B cell (primary cell): ENCODE measurements around the gene NEUROD4. TPM values are rescaled to one million over a fixed set of nuclear protein-coding genes. Genes with fewer than 3 reads are reported as not detected.

Experiments used
- ATAC-seq: fragments of 200-7000 bp; cut with Tn5 transposase; one replicate; pipeline ENCODE4 v1.10.0; 2021; ENCODE audit warnings: low read depth, mild to moderate bottlenecking, moderate number of reproducible peaks, moderate library complexity
- CTCF ChIA-PET: fragments of 350-600 bp; sonication (Branson Sonifier 250); formaldehyde crosslinking; loops from one replicate; lab custom pipeline; 2021; ENCODE audit warnings: antibody characterized with exemption, inconsistent platforms; lab: Charles Lee
- POLR2A ChIA-PET: fragments of 350-600 bp; sonication (Branson Sonifier 250); formaldehyde crosslinking; loops from one replicate; lab custom pipeline; 2021; ENCODE audit warnings: antibody characterized with exemption; lab: Charles Lee
- DNase-seq: peaks from one replicate; pipeline ENCODE4 v3.0.0; 2013
- H2AFZ ChIP-seq: 2 replicates; pipeline ENCODE4 v1.6.1; 2012; ENCODE audit warnings: mild to moderate bottlenecking, low read depth, low read length; ENCODE audit not compliant: insufficient read depth, poor library complexity, severe bottlenecking
- H3K27ac ChIP-seq, 2 donors: 1 replicate in 1 of 2; 2 replicates in 1 of 2; pipeline ENCODE4 v1.5.1; 2012 to 2013; ENCODE audit warnings: low read length in 2 of 2, mild to moderate bottlenecking in 2 of 2, moderate library complexity in 1 of 2
- H3K27me3 ChIP-seq, 4 experiments: fragments of 200-600 bp in 1 of 4; sonication (generic) in 1 of 4; replicated peaks in 1 of 4; 1 replicate in 2 of 4; 2 replicates in 2 of 4; pipeline versions ENCODE4 v1.6.1 to v1.7.0; 2013 to 2016; ENCODE audit warnings: low read length in 3 of 4, mild to moderate bottlenecking in 2 of 4, mixed read lengths in 1 of 4, moderate library complexity in 1 of 4; ENCODE audit not compliant: insufficient read depth in 4 of 4, control insufficient read depth in 3 of 4; ENCODE audit errors: control extremely low read depth in 1 of 4
- H3K36me3 ChIP-seq, 2 experiments: replicated peaks in 1 of 2; 1 replicate in 1 of 2; 2 replicates in 1 of 2; pipeline versions ENCODE4 v1.6.1 to v1.7.1; 2013; ENCODE audit warnings: low read length in 1 of 2; ENCODE audit not compliant: insufficient read depth in 2 of 2, control insufficient read depth in 1 of 2; ENCODE audit errors: control extremely low read depth in 1 of 2, extremely low read depth in 1 of 2
- H3K4me1 ChIP-seq, 2 donors: fragments of 200-600 bp in 1 of 2; sonication (generic) in 1 of 2; 1 replicate in 1 of 2; 2 replicates in 1 of 2; pipeline versions ENCODE4 v1.5.1 to v1.6.1; 2013 to 2017; ENCODE audit warnings: low read length in 2 of 2; ENCODE audit not compliant: control insufficient read depth in 2 of 2, insufficient read depth in 2 of 2
- H3K4me2 ChIP-seq: replicated peaks from 2 replicates; pipeline ENCODE3; 2012; ENCODE audit warnings: mild to moderate bottlenecking, low read depth, low read length; ENCODE audit not compliant: poor library complexity, severe bottlenecking
- H3K4me3 ChIP-seq, 5 experiments: fragments of 200-600 bp in 1 of 5; sonication (generic) in 1 of 5; 1 replicate in 3 of 5; 2 replicates in 2 of 5; pipeline versions ENCODE4 v1.5.1 to v1.7.0; 2011 to 2016; ENCODE audit warnings: low read length in 4 of 5, mild to moderate bottlenecking in 4 of 5, low read depth in 2 of 5, control low read depth in 1 of 5, moderate library complexity in 1 of 5; ENCODE audit not compliant: insufficient read depth in 1 of 5; ENCODE audit errors: control extremely low read depth in 1 of 5, extremely low read depth in 1 of 5
- H3K79me2 ChIP-seq: fragments of 200-600 bp; sonication (generic); one replicate; pipeline ENCODE4 v1.6.0; 2016; ENCODE audit warnings: low read length; ENCODE audit not compliant: control insufficient read depth, insufficient read depth
- H3K9ac ChIP-seq: fragments of 200-600 bp; sonication (generic); 2 replicates; pipeline ENCODE4 v1.6.1; 2017; ENCODE audit warnings: mild to moderate bottlenecking, low read length, moderate library complexity
- H3K9me3 ChIP-seq, 3 donors: one replicate each; pipeline versions ENCODE4 v1.6.1 to v1.7.1; 2013; ENCODE audit warnings: low read length in 2 of 3; ENCODE audit not compliant: control insufficient read depth in 2 of 3, insufficient read depth in 1 of 3; ENCODE audit errors: control extremely low read depth in 1 of 3
- H4K20me1 ChIP-seq: 2 replicates; pipeline ENCODE4 v1.6.0; 2012; ENCODE audit warnings: mild to moderate bottlenecking, low read length; ENCODE audit not compliant: insufficient read depth, control insufficient read depth, poor library complexity, severe bottlenecking
- H3K27ac Mint-ChIP-seq: one replicate; pipeline ENCODE4 v1.8.0; 2021; ENCODE audit warnings: mixed read lengths
- H3K27me3 Mint-ChIP-seq: one replicate; pipeline ENCODE4 v1.8.0; 2021; ENCODE audit warnings: mixed read lengths
- H3K4me1 Mint-ChIP-seq: one replicate; pipeline ENCODE4 v1.8.0; 2021; ENCODE audit warnings: mixed read lengths
- H3K4me3 Mint-ChIP-seq: one replicate; pipeline ENCODE4 v1.8.0; 2021; ENCODE audit warnings: mixed read lengths
- H3K9me3 Mint-ChIP-seq: one replicate; pipeline ENCODE4 v1.8.0; 2022; ENCODE audit warnings: mixed read lengths; ENCODE audit not compliant: insufficient read depth
- CTCF ChIP-seq: fragments of 200-600 bp; IDR thresholded peaks from one replicate; pipeline ENCODE4 v1.8.0; 2022; ENCODE audit warnings: antibody characterized with exemption, mild to moderate bottlenecking
- EZH2 ChIP-seq: IDR thresholded peaks from 2 replicates; pipeline ENCODE4 v1.6.1; 2012; ENCODE audit warnings: borderline replicate concordance, low read depth, mild to moderate bottlenecking, moderate library complexity, low read length; ENCODE audit not compliant: insufficient read depth, poor library complexity, severe bottlenecking
- WGBS: methylation state at CpG from one replicate; pipeline ENCODE4 v1.1.5; 2013; ENCODE audit warnings: missing lambda C conversion rate; ENCODE audit not compliant: insufficient coverage; 5-methylcytosine and 5-hydroxymethylcytosine counted together
- intact Hi-C: fragments of 100-400 bp; cut with micrococcal nuclease; formaldehyde crosslinking; loops from one replicate; pipeline ENCODE4 v1.10.0; 2022
- polyA plus RNA-seq: library from polyadenylated mRNA; depleted of rRNA; stranded (reverse); fragments of >200 nt; gene quantifications from 2 replicates; pipeline ENCODE4 v1.2.3, GENCODE V29; 2012
- total RNA-seq, 2 donors: library from RNA; stranded (reverse); fragments of 120-200 nt in 1 of 2; gene quantifications; 1 replicate in 1 of 2; 2 replicates in 1 of 2; pipeline versions ENCODE4 v1.2.3 to v1.2.4, GENCODE V29; 2013 to 2022

The NEUROD4 gene
- total and polyA plus RNA-seq, 2 donors (not counting 1 experiment from before 2014, with no cell fraction given): not detected

- no peaks in the 10 kb centered on the region for H3K27me3 Mint-ChIP-seq
- no CpG with 5 or more reads among the region's 2 CpGs for WGBS
- H3K4me3 Mint-ChIP-seq: no peak overlapping the region
- H3K4me2 ChIP-seq: no peak overlapping the region
- no peak overlapping the region for H2AFZ ChIP-seq
- intact Hi-C loops: no loop called here
- H3K27ac Mint-ChIP-seq: no peak overlapping the region
- H3K27me3 ChIP-seq: no peaks in the 10 kb centered on the region
- H3K27ac ChIP-seq: no peak overlapping the region
- ATAC-seq: no peak
- POLR2A ChIA-PET: no interaction called here
- H3K9ac ChIP-seq: no peak overlapping the region
- no peak overlapping the region for H3K4me3 ChIP-seq
- H4K20me1 ChIP-seq: no peaks in the 10 kb centered on the region
- no peaks in the 10 kb centered on the region for H3K9me3 Mint-ChIP-seq
- CTCF ChIA-PET: interaction anchor here (1.1 to 6.3 kb wide), 4 partner anchors 16 to 97 kb away, joined by 3 to 37 read pairs (median 6); no protein-coding TSS in a partner anchor
- H3K4me1 Mint-ChIP-seq: peaks cover 21% of the 10 kb centered on the region
- peaks cover 25% of the 10 kb centered on the region for H3K79me2 ChIP-seq
- DNase-seq: no peak
- TF ChIP-seq EZH2: no peak
- TF ChIP-seq CTCF: no peak
- peaks cover 5 to 33% of the 10 kb centered on the region in 2 experiments for H3K36me3 ChIP-seq
- H3K9me3 ChIP-seq: no peaks in the 10 kb centered on the region
- H3K4me1 ChIP-seq: no peaks in the 10 kb centered on the region
Measured at GRCh38 chr12:54975272-54975671, 44.5 kb upstream of the NEUROD4 start.

GRCh38 chr12:54975875-54976274 is 43.9 kb upstream of the NEUROD4 start:
- ChIA-PET POLR2A (no interaction called here), CTCF (interaction anchor here (1.1 to 6.3 kb wide), 3 partner anchors 18 to 96 kb away, joined by 4 to 37 read pairs (median 9); no protein-coding TSS in a partner anchor)
- Mint-ChIP-seq H3K4me3 (no peak overlapping the region), H3K4me1 (peaks cover 26% of the 10 kb centered on the region), H3K27ac (no peak overlapping the region), H3K9me3 (no peaks in the 10 kb centered on the region), H3K27me3 (no peaks in the 10 kb centered on the region)
- H3K9me3 ChIP-seq: no peaks in the 10 kb centered on the region
- H3K4me2 ChIP-seq: no peak overlapping the region
- 89% methylated on average over 5 of the region's 6 CpGs for WGBS
- ATAC-seq (no peak), DNase-seq (no peak)
- no peaks in the 10 kb centered on the region for H3K4me1 ChIP-seq
- H3K9ac ChIP-seq: no peak overlapping the region
- intact Hi-C loops: no loop called here
- no peak for TF ChIP-seq CTCF
- no peak for TF ChIP-seq EZH2
- no peaks in the 10 kb centered on the region for H3K27me3 ChIP-seq
- H3K4me3 ChIP-seq: no peak overlapping the region
- H3K79me2 ChIP-seq: peaks cover 31% of the 10 kb centered on the region
- no peak overlapping the region for H3K27ac ChIP-seq
- H4K20me1 ChIP-seq: no peaks in the 10 kb centered on the region
- H3K36me3 ChIP-seq: peaks cover 5 to 38% of the 10 kb centered on the region in 2 experiments
- H2AFZ ChIP-seq: no peak overlapping the region
